Peyer's patch (tissue), 4 donors: ENCODE measurements around the gene INSM2. TPM values are rescaled to one million over a fixed set of nuclear protein-coding genes. Genes with fewer than 3 reads are reported as not detected.
A peak's percentile ranks its signal among the peaks of the same experiment; 100 is the strongest.

Source experiments
- DNase-seq, 3 donors: peaks; one replicate each; pipeline ENCODE4 v3.0.0-alpha.2; 2017 to 2019
- H3K27ac ChIP-seq, 4 donors: fragments of 200-600 bp; sonication (generic); one replicate each; pipeline ENCODE4 v1.5.1; 2016 to 2019
- H3K27me3 ChIP-seq, 2 donors: fragments of 200-600 bp; sonication (generic); one replicate each; pipeline ENCODE4 v1.5.1; 2019
- H3K36me3 ChIP-seq, 3 donors: fragments of 200-600 bp; sonication (generic); one replicate each; pipeline ENCODE4 v1.5.1; 2016 to 2019
- H3K4me1 ChIP-seq, 4 donors: fragments of 200-600 bp; sonication (generic); one replicate each; pipeline ENCODE4 v1.5.1; 2016 to 2019
- H3K4me3 ChIP-seq, 4 donors: fragments of 200-600 bp; sonication (generic); 1 replicate in 3 of 4; 2 replicates in 1 of 4; pipeline ENCODE4 v1.5.1; 2016 to 2019; ENCODE audit warnings: mild to moderate bottlenecking in 1 of 4
- H3K9me3 ChIP-seq, 4 donors: fragments of 200-600 bp; sonication (generic); one replicate each; pipeline ENCODE4 v1.5.1; 2016 to 2019; ENCODE audit warnings: mild to moderate bottlenecking in 1 of 4
- CTCF ChIP-seq, 6 experiments: fragments of 450-650 bp in 4 of 6; fragments of 200-600 bp in 2 of 6; sonication (generic) in 1 of 6; IDR thresholded peaks; one replicate each; pipeline ENCODE4 v1.5.1; 2017 to 2019; ENCODE audit warnings: antibody characterized with exemption in 6 of 6, mild to moderate bottlenecking in 3 of 6, moderate library complexity in 1 of 6
- POLR2A ChIP-seq, 2 donors: fragments of 450-650 bp; IDR thresholded peaks; one replicate each; pipeline ENCODE4 v1.5.1; 2017; ENCODE audit warnings: antibody characterized with exemption in 2 of 2, mild to moderate bottlenecking in 2 of 2, moderate library complexity in 2 of 2
- total RNA-seq, 4 donors: library from RNA; depleted of rRNA; stranded (reverse); fragments of >200 nt; gene quantifications; one replicate each; pipeline ENCODE4 v1.1.0, GENCODE V29; 2016

INSM2 gene
- total RNA-seq, 4 donors from 2014 or later = not detected

DNA sequence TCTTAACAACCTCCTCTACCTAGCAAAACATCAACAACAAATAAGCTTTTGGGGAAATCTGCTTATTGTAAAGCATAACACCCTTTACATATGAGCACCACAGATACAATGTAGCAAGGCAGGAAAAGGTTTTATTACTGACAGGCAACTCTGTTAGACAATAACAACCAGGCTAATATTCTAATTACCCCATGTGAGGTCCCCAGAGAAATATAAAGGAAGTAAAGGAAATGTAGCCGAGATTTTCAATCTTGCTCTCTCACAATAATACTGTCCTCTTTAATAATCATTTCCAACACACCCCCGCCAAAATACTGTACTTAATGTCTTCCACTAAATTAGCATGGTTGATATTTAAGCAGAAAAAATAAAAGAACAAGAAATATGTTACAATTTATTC, 14.0 kb upstream of the INSM2 start:
- Histone ChIP-seq H3K27me3 (no peaks in the 10 kb centered on the region), H3K4me1 (no peaks in the 10 kb centered on the region), H3K4me3 (no peak overlapping the region), H3K36me3 (no peaks in the 10 kb centered on the region), H3K27ac (no peak overlapping the region), H3K9me3 (no peaks in the 10 kb centered on the region)
- TF ChIP-seq CTCF (IDR thresholded peaks at IDR 0.05) = no peak
- TF ChIP-seq POLR2A (IDR thresholded peaks at IDR 0.05) = no peak
- no peak for DNase-seq

- H3K27me3 ChIP-seq = no peaks in the 10 kb centered on the region
Observed at GRCh38 chr14:35525695-35526094, 8.3 kb upstream of the INSM2 start.

GRCh38 chr14:35526962-35527361, 7.0 kb upstream of the INSM2 start:
- Histone ChIP-seq H3K27me3 (no peaks in the 10 kb centered on the region), H3K36me3 (no peaks in the 10 kb centered on the region), H3K4me3 (no peak overlapping the region), H3K27ac (no peak overlapping the region), H3K4me1 (no peaks in the 10 kb centered on the region), H3K9me3 (no peaks in the 10 kb centered on the region)
- DNase-seq = no peak
- TF ChIP-seq CTCF (IDR thresholded peaks at IDR 0.05) = no peak

More at GRCh38 chr14:35525695-35526094, 8.3 kb upstream of the INSM2 start:
- Histone ChIP-seq H3K36me3 (no peaks in the 10 kb centered on the region), H3K9me3 (no peaks in the 10 kb centered on the region), H3K4me3 (no peak overlapping the region), H3K4me1 (no peaks in the 10 kb centered on the region), H3K27ac (no peak overlapping the region)
- TF ChIP-seq CTCF (IDR thresholded peaks at IDR 0.05) (no peak), POLR2A (IDR thresholded peaks at IDR 0.05) (no peak)
- DNase-seq = no peak

- H3K27ac ChIP-seq = no peak overlapping the region
- H3K27me3 ChIP-seq = peaks cover 0 to 26% of the 10 kb centered on the region in 2 donors
- no peak for TF ChIP-seq POLR2A (IDR thresholded peaks at IDR 0.05)
- TF ChIP-seq CTCF (IDR thresholded peaks at IDR 0.05) = no peak
- H3K9me3 ChIP-seq = no peaks in the 10 kb centered on the region
- no peak for DNase-seq
- peaks cover 0 to 30% (median 22%) of the 10 kb centered on the region in 4 donors for H3K4me1 ChIP-seq
- H3K36me3 ChIP-seq = no peaks in the 10 kb centered on the region
- no peak overlapping the region for H3K4me3 ChIP-seq
Observed at GRCh38 chr14:35531960-35532747, 1.8 kb upstream of the INSM2 start.

DNA sequence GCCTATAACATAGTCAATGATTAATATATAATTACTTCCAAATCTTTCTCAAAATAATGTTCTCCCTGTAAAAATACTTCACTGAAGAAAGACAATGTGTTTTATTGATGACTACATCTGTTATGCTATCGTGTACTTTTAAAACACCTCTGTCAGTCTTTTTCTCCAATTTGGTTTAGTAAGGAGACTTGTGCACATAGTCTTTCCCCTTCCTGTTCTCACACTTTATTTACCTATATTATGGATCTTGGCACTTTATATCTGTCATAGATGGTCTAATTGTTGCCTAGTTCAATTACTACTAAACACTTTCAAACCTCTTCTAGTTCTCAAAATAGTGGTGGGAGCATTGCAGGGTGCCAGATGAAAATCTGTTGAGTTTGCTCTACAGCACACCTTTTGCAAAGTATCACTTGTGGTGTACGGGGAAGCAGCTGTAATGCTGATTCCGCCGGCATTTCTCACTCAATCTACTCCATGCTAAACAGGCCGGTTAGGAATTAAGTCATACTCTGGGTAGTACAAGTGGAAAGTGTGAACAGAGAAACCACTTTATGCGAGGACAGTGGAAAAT, 1.1 kb upstream of the INSM2 start:
- no peak for DNase-seq
- no peak overlapping the region for H3K27ac ChIP-seq
- peak overlapping the region; percentile 32 to 64 (median 56) for H3K4me3 ChIP-seq
- TF ChIP-seq CTCF (IDR thresholded peaks at IDR 0.05) = no peak
- TF ChIP-seq POLR2A (IDR thresholded peaks at IDR 0.05) = no peak
- H3K4me1 ChIP-seq = peaks cover 0 to 30% (median 22%) of the 10 kb centered on the region in 4 donors
- H3K27me3 ChIP-seq = peaks cover 0 to 26% of the 10 kb centered on the region in 2 donors
- no peaks in the 10 kb centered on the region for H3K36me3 ChIP-seq
- no peaks in the 10 kb centered on the region for H3K9me3 ChIP-seq
